Measurements from ENCODE around the gene GGTLC1.
"Not testable (repeated sequence)": the region's sequence is repeated elsewhere in the genome, so short reads cannot be mapped to it uniquely, and the experiment has no call there.

The GGTLC1 gene

GRCh38 chr20:23994001-23994633 lies 5.5 kb upstream of the GGTLC1 start:
- not testable (repeated sequence) for DNase-seq (ENCODE audit: low read depth)

GRCh38 chr20:23993440-23993839 lies 4.9 kb upstream of the GGTLC1 start:
- not testable (repeated sequence) for DNase-seq (ENCODE audit: low read depth)

- DNase-seq (ENCODE audit: low read depth) = not testable (repeated sequence)
Measured at GRCh38 chr20:23990296-23990695, 1.7 kb upstream of the GGTLC1 start.

- not testable (repeated sequence) for DNase-seq (ENCODE audit: low read depth)
Measured at GRCh38 chr20:23988966-23989365, 387 bp upstream of the GGTLC1 start.

GRCh38 chr20:23986716-23987115 lies 1.9 kb downstream of the GGTLC1 start:
- DNase-seq (ENCODE audit: low read depth) = not testable (repeated sequence)

GRCh38 chr20:23986310-23986709 lies 2.3 kb downstream of the GGTLC1 start:
- DNase-seq (ENCODE audit: low read depth) = not testable (repeated sequence)

GRCh38 chr20:23985790-23986225 lies 2.8 kb downstream of the GGTLC1 start:
- not testable (repeated sequence) for DNase-seq (ENCODE audit: low read depth)

GRCh38 chr20:23985066-23985789 lies 3.4 kb downstream of the GGTLC1 start:
- not testable (repeated sequence) for DNase-seq (ENCODE audit: low read depth)

GRCh38 chr20:23984476-23985023 lies 4.0 kb downstream of the GGTLC1 start:
- not testable (repeated sequence) for DNase-seq (ENCODE audit: low read depth)

- DNase-seq (ENCODE audit: low read depth) = not testable (repeated sequence)
Measured at GRCh38 chr20:23982112-23983018, 6.2 kb downstream of the GGTLC1 start.

GRCh38 chr20:23981526-23981925 lies 7.1 kb downstream of the GGTLC1 start:
- not testable (repeated sequence) for DNase-seq (ENCODE audit: low read depth)

- not testable (repeated sequence) for DNase-seq (ENCODE audit: low read depth)
Measured at GRCh38 chr20:23981014-23981413, 7.6 kb downstream of the GGTLC1 start.

- not testable (repeated sequence) for DNase-seq (ENCODE audit: low read depth)
Measured at GRCh38 chr20:23979899-23980811, 8.4 kb downstream of the GGTLC1 start.

GRCh38 chr20:23979380-23979779 lies 9.2 kb downstream of the GGTLC1 start:
- DNase-seq (ENCODE audit: low read depth) = not testable (repeated sequence)

GRCh38 chr20:23978457-23978856 lies 10.1 kb downstream of the GGTLC1 start:
- DNase-seq (ENCODE audit: low read depth) = not testable (repeated sequence)

- DNase-seq (ENCODE audit: low read depth) = no peak
Measured at GRCh38 chr20:23974966-23975365, 13.6 kb downstream of the GGTLC1 start.

GRCh38 chr20:23971310-23971709 lies 17.3 kb downstream of the GGTLC1 start:
- no peak for DNase-seq (ENCODE audit: low read depth)

- DNase-seq (ENCODE audit: low read depth) = no peak
Measured at GRCh38 chr20:23970049-23970448, 18.5 kb downstream of the GGTLC1 start.

GRCh38 chr20:23967616-23967979 lies 21.0 kb downstream of the GGTLC1 start:
- no peak for DNase-seq (ENCODE audit: low read depth)

- DNase-seq (ENCODE audit: low read depth) = no peak
Measured at GRCh38 chr20:23966927-23967615, 21.5 kb downstream of the GGTLC1 start.
